HG02938 (cell line): ENCODE data around the gene OGFOD3.
"Not testable (repeated sequence)": the region's sequence is repeated elsewhere in the genome, so short reads cannot be mapped to it uniquely, and the experiment has no call there.

Source experiments
- ATAC-seq: cut with Tn5 transposase; IDR thresholded peaks from one replicate; pipeline ENCODE4 v1.9.1; 2021; ENCODE audit warnings: mild to moderate bottlenecking, moderate library complexity; ENCODE audit not compliant: unreplicated experiment

OGFOD3 gene

GRCh38 chr17:82377294-82377693, 41.1 kb downstream of the OGFOD3 start:
- not testable (repeated sequence) for ATAC-seq

DNA sequence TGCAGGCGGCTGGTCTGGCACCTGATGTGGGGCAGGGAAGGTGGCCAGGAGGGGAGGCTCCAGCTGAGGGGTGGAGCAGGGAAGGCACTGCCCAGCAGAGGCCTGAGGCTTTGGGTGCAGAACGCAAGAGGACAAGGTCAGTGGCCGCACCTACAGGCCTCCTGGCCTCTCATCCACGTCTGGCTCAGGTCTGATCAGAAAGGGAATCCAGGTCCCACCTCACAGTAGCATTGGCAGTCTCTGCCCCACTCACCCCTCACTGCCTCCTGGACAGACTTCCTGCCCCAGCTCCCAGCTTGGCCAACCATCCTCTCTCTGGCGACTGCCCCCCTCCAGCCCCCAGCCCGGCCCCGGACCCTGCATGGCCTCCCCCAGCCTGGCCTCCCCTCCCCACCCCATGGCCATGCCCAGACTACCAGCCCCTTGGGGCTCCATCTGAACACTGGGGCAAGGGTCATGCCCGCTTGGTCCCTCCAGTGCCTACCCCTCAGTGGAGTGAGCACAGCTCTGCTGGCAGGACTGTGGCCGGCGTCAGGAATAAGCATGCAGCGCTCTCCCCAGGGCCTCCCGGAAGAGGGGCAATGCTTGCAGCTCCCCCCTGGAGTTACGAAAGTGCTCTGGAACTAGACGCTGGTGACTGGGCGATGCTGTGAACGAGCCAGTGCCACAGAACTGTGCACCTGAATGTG, 42.2 kb downstream of the OGFOD3 start:
- no peak for ATAC-seq

- ATAC-seq: no peak
Measured at GRCh38 chr17:82375359-82376041, 42.9 kb downstream of the OGFOD3 start.

DNA sequence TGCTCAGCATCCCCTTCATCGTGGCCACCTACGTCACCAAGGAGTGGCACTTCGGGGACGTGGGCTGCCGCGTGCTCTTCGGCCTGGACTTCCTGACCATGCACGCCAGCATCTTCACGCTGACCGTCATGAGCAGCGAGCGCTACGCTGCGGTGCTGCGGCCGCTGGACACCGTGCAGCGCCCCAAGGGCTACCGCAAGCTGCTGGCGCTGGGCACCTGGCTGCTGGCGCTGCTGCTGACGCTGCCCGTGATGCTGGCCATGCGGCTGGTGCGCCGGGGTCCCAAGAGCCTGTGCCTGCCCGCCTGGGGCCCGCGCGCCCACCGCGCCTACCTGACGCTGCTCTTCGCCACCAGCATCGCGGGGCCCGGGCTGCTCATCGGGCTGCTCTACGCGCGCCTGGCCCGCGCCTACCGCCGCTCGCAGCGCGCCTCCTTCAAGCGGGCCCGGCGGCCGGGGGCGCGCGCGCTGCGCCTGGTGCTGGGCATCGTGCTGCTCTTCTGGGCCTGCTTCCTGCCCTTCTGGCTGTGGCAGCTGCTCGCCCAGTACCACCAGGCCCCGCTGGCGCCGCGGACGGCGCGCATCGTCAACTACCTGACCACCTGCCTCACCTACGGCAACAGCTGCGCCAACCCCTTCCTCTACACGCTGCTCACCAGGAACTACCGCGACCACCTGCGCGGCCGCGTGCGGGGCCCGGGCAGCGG, 43.6 kb downstream of the OGFOD3 start:
- no peak for ATAC-seq

- no peak for ATAC-seq
Measured at GRCh38 chr17:82373731-82374625, 44.4 kb downstream of the OGFOD3 start.

DNA sequence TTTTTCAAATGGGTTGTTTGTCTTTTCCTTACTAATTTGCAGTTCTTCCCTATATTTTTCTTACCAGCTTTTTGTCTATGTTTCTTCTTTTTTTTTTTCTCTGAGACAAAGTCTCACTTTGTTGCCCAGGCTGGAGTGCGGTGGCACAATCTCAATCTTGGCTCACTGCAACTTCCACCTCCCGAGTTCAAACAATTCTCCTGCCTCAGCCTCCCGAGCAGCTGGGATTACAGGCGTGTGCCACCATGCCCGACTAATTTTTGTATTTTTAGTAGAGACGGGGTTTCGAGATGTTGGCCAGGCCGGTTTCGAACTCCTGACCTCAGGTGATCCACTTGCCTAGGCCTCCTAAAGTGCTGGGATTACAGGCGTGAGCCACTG, 45.3 kb downstream of the OGFOD3 start:
- ATAC-seq: not testable (repeated sequence)

DNA sequence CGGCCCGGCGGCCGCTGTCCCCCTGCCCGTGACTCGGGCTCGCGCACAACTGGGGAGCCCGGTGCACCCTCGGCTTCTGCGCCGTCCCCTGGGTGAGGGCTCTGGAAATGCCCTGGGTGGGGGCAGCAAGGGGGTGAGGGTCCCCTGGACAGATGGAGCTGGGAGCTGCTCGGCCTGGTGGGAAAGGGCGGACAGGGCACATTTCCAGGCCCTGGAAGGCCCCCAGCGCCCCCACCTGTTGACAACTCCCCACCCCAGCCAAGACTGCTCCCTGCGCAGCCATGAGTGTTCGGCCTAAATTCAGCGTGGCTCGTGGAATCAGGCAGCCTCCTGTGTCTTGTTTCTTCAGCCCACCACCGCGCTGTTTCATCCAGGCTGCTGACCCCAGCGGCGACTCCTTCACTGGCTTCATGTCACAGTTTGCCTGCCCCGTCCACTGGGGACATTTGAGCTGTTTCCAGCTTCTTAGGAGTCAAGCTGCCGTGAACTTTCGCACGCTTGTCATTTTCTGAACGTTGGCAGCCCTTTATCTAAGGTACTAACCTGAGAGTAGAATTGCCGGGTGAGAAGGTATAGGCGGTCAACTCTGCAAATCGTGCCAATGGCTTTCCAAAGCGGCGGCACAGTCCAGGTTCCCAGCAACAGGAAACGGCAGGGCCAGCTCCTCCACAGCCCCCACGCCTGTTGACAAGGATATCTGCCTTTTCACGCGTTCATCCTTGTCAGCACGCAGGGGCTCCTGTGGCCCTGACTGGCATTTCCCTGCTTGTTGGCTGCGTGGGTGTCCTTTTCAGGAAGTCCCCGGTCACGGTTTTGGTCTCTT, 45.9 kb downstream of the OGFOD3 start:
- ATAC-seq: no peak

- no peak for ATAC-seq
Measured at GRCh38 chr17:82371333-82372248, 46.8 kb downstream of the OGFOD3 start, which contains the start of gene UTS2R. Gene UTS2R (plus strand): TSS chr17:82371765. CDS start chr17:82374325, 2,560 bp downstream.

DNA sequence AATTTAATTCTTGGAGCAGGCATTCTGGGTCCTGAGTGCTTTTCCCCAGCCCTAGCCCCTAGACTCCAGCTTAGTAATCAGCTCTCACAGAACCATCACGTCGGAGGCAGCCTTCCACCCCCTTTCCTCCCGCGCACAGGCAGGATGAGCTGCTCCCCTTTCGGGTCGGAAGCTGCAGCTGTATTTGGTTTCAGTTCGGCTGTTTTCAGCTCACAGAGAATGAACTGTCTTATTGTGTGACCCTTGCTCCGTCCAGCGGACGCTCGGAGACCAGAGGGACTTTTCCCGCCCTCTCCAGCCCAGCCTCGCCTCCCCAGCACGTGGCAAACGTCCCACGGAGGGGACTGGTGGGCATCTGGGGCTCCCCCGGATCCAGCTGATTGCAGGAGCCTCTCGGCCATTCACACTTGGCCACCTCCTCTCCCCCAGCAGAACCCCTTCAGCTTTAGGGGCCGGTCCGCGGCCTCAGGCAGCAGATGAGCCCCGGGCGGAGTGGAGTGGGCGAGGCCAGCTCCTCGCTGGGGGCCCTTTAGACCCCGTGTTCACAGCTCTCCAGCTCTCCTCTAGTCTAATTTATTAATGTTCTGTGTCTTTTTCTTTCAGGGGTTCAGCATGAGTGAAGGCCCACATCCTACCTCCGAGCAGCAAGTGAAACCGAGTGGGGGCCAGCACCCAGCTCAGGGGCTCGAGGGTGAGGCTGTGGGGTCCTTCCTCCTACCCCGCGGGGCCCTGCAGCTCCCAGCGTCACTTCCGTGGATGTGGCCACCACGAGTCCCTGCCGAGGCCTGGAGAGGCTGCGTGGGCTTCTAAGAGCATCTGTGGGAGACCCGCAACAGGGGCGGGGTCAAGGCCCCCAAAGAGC, 47.7 kb downstream of the OGFOD3 start:
- no peak for ATAC-seq

GRCh38 chr17:82369211-82369610, 49.2 kb downstream of the OGFOD3 start:
- no peak for ATAC-seq

- no peak for ATAC-seq
Measured at GRCh38 chr17:82367724-82368524, 50.5 kb downstream of the OGFOD3 start.

DNA sequence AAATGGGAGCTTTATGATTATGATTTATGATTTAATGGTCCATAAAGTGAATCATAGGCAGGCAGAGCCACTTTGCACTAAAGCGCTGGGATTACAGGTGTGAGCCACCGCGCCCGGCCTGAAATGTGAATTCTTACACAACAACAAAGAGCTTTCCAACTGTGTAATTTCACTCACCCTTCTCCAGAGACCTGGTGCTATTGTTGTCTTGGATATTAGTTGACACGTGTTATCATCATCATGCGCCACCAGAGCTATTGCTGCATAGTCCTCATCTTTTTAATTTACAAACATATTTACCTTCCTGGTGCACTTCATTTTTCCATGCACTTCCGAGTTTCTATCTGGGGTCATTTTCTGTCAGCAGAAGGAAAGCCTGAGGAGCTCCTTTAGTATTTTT, 51.6 kb downstream of the OGFOD3 start:
- no peak for ATAC-seq

DNA sequence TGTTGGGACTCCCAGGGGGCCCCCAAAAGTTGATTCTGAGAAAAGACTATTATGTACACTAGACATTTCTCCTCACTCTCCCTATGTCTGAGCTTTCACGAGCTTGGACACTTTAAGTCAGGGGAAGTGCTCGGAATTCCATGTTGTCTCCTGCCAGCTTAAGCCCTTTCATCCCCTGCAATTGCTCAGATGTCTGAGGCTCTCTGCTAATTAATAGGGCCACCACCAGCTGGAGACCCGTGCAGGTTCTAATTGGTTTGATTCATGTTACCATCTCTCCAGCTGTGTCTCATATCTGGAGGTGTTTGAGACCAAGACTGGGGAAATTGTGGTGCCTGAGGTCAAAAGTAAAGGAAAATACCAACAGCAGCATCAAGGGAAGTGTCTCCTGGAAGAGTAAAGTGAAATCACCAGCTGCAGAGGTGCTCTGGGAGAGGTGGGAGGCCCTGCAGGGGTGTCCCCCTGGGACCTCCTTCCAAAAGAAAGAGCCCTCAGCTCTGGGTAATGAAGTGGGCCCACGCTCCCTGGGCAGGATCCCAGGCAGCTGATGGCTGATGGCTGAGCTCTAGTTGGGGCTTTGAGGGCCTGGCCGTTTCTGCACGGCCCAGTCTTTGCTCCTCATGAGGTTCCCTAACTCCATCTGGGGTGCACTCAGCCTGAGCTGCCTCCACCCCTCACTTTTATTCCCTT, 52.6 kb downstream of the OGFOD3 start:
- ATAC-seq: no peak

DNA sequence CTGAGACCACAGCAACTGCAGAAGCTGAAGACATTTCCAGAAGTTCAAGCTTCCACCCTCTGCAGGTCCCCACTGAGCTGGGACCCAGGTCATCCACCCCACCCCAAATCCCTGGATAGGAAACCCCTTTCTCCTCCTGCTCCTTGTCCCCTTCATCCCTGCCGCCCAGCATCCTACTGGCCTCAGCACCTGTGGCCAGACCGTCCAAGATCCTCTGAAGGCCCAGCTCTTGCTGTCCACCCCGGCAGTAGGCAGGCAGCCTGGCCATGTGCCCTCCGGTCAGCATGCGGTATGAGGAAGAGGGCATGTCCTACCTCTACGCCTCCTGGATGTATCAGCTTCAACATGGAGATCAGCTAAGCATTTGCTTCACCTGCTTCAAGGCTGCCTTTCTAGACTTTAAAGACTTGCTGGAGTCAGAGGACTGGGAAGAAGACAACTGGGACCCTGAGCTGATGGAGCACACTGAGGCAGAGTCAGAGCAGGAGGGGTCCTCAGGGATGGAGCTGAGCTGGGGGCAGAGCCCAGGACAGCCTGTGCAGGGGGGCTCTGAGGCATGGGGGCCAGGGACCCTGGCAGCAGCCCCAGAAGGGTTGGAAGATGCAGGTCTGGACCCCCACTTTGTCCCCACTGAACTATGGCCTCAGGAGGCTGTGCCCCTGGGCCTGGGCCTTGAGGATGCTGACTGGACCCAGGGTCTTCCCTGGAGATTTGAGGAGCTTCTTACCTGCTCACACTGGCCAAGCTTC, 56.3 kb downstream of the OGFOD3 start:
- ATAC-seq: no peak

GRCh38 chr17:82359451-82360074, 58.8 kb downstream of the OGFOD3 start:
- ATAC-seq: not testable (repeated sequence)
